Renal cortical epithelial cell (primary cell): ENCODE measurements around the gene COPS4. TPM values are rescaled to one million over a fixed set of nuclear protein-coding genes. Genes with fewer than 3 reads are reported as not detected.

ENCODE experiments used
- DNase-seq: peaks from one replicate; pipeline ENCODE4 v3.0.0-alpha.2; 2011; ENCODE audit warnings: low read depth
- total RNA-seq: library from RNA; depleted of rRNA; stranded (reverse); fragments of >200 nt; gene quantifications from 2 replicates; pipeline ENCODE4 v1.2.3, GENCODE V29; 2014

COPS4 gene
- total RNA-seq, 1 donor from 2014 or later: 89.5 TPM

- no peak for DNase-seq
Measured at GRCh38 chr4:83121246-83121645, 86.3 kb downstream of the COPS4 start.

DNA sequence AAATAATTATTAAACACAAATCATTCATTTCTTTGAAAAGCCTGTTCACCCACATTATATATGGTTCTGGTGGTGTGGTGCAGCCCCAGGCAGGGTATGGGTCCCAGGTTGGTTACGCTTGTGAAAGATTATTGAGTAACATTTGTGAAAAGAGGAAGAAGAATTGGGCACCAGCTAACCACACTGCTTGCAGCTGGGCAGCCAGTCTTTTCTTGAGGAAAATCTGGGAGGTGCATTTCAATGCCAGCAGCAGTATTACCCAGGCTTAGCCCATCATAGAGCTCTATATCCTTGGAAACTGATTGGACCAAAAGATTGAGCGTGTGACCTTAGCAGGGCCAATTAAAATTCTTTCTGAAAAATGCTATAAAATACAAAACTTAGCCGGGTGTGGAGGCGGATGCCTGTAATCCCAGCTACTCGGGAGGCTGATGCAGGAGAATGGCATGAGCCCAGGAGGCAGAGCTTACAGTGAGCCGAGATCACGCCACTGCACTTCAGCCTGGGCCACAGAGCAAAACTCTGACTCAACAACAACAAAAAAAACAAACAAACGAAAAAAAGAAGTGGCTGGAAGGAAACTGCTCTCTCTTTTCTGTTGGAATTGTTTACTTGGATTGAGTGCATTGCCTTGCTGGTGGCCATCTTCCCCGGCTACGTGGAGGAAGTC, 89.3 kb downstream of the COPS4 start:
- no peak for DNase-seq

Other genes with a start within 250 kb of the COPS4 start
- gene SCD5, start 236.4 kb upstream of the COPS4 start, total RNA-seq: 57.4 and 84.9 TPM in 2 replicates
- 240 and 381 TPM in 2 replicates for gene SEC31A, start 144.0 kb upstream of the COPS4 start, total RNA-seq
- 6.6 and 10.1 TPM in 2 replicates for gene THAP9, start 134.4 kb upstream of the COPS4 start, total RNA-seq
- gene LIN54, start 24.4 kb upstream of the COPS4 start, total RNA-seq: 10.3 and 11.5 TPM in 2 replicates
- 0.35 and 4.8 TPM in 2 replicates for gene PLAC8, start 79.5 kb downstream of the COPS4 start, total RNA-seq
- 17.1 and 24.8 TPM in 2 replicates for gene COQ2, start 249.6 kb downstream of the COPS4 start, total RNA-seq